Measurements from ENCODE around the gene SDK1.

The SDK1 gene

DNA sequence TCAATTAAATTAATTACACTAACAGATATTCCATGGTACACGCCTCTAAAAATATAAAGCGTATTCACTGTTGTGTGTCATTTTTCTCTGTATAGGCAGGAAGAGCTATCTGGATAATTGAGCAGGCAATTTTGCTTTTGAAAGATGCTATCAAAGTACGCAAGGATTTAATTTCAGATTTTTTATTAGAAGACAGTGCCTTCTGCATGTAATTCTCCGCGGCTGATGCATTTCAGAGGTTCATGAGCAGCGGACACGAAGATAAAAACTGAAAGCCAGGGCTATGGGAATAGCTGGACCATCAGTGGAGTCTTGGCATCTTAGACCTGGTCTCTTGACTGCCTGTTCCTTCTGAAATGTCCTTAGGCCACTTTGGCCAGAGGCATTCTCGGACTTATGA is 35.7 kb upstream of the SDK1 start:
- in situ Hi-C loops (cut with HindIII; ENCODE audit: low sequenced_read_pairs) = no loop called here
- DNase-seq (ENCODE audit: low read depth) = no peak
- H3K4me3 ChIP-seq (ENCODE audit: low read depth, low read length) = no peak overlapping the region
- TF ChIP-seq CTCF (IDR thresholded peaks at IDR 0.05; ENCODE audit: low read depth, low read length, missing control alignments) = no peak

DNA sequence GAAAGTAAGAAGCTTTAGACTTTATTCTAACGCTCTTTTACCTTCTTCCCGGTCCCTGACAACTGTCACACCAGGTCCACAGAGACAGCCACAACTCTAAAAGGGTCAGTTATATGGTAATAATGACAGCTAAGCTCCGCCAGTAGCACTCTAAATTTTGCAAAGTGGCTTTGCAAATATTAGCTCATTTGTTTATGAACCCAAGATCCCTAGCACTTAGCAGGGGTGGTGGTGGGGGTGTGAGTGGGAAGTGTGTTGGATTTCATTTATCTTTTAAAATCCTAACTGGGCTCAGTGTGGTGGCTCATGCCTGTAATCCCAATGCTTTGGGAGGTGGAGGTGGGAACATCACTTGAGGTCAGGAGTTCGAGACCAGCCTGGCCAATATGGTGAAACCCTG is 34.8 kb upstream of the SDK1 start:
- in situ Hi-C loops (cut with HindIII; ENCODE audit: low sequenced_read_pairs) = no loop called here
- no peak for TF ChIP-seq CTCF (IDR thresholded peaks at IDR 0.05; ENCODE audit: low read depth, low read length, missing control alignments)
- no peak for DNase-seq (ENCODE audit: low read depth)
- no peak overlapping the region for H3K4me3 ChIP-seq (ENCODE audit: low read depth, low read length)

DNA sequence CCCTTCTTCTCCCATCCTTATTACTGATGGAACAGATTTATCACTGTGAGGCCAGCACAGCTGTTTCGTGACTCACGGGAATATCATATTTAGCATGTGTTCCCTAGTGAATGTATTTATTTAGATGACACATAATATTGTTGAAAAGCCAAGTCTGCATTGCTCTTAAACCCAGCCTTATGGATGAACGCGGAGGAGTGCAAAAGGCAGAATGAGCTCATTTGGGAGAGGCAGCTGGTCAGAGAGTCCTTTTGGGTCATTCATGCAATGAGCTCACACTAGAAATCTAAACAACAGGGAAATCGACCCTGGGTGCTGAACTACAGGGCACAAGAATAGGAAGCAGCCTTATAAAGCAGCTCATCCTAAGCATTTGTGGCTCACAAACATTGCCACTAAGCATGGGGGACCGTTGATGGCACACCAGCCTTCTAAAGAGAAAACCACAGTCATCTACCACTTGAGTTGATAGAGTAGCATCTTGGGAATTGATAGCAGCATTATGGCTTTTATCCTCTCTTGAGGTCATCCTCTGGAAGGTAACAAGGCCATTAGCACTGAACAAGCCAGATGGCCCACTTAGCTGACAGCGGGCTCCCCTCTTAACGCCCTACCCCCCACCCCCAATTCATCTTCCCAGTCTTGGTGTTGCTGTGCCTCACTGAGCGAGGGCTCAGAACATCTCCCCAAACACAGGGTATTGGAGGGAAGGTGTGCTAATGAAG is 32.9 kb upstream of the SDK1 start:
- no peak overlapping the region for H3K4me3 ChIP-seq (ENCODE audit: low read depth, low read length)
- in situ Hi-C loops (cut with HindIII; ENCODE audit: low sequenced_read_pairs) = no loop called here
- peak; percentile 84 for DNase-seq (ENCODE audit: low read depth)
- TF ChIP-seq CTCF (IDR thresholded peaks at IDR 0.05; ENCODE audit: low read depth, low read length, missing control alignments) = no peak

DNA sequence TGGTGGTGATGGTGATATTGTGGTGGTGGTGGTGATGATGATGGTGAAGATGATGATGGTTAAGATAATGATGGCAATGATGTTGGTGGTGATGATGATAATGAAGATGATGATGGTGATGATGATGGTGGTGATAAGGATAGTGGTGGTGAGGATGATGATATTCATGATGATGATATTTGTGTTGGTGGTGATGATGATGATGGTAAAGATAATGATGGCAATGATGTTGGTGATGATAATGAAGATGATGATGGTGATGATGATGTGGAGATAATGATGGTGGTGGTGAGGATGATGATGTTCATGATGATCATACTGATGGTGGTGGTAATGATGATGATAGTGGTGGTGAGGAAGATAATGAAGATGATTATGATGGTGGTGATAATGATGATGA is 30.7 kb upstream of the SDK1 start:
- in situ Hi-C loops (cut with HindIII; ENCODE audit: low sequenced_read_pairs) = no loop called here
- no peak overlapping the region for H3K4me3 ChIP-seq (ENCODE audit: low read depth, low read length)
- no peak for TF ChIP-seq CTCF (IDR thresholded peaks at IDR 0.05; ENCODE audit: low read depth, low read length, missing control alignments)
- no peak for DNase-seq (ENCODE audit: low read depth)

GRCh38 chr7:3271298-3271697 is 29.8 kb upstream of the SDK1 start:
- no peak for DNase-seq (ENCODE audit: low read depth)
- H3K4me3 ChIP-seq (ENCODE audit: low read depth, low read length) = no peak overlapping the region
- no peak for TF ChIP-seq CTCF (IDR thresholded peaks at IDR 0.05; ENCODE audit: low read depth, low read length, missing control alignments)
- in situ Hi-C loops (cut with HindIII; ENCODE audit: low sequenced_read_pairs) = no loop called here

GRCh38 chr7:3272691-3273141 is 28.3 kb upstream of the SDK1 start:
- in situ Hi-C loops (cut with HindIII; ENCODE audit: low sequenced_read_pairs) = no loop called here
- no peak overlapping the region for H3K4me3 ChIP-seq (ENCODE audit: low read depth, low read length)
- peak; percentile 79 for DNase-seq (ENCODE audit: low read depth)
- TF ChIP-seq CTCF (IDR thresholded peaks at IDR 0.05; ENCODE audit: low read depth, low read length, missing control alignments) = no peak

Data from astrocyte of the cerebellum (primary cell).